HS-27A (cell line): ENCODE measurements around the gene ERC2.
"Not testable (repeated sequence)": the region's sequence is repeated elsewhere in the genome, so short reads cannot be mapped to it uniquely, and the experiment has no call there.

Experiments used
- DNase-seq: peaks from one replicate; pipeline ENCODE4 v3.0.0-alpha.2; 2012; ENCODE audit warnings: low read depth, missing footprints

ERC2 gene

DNA sequence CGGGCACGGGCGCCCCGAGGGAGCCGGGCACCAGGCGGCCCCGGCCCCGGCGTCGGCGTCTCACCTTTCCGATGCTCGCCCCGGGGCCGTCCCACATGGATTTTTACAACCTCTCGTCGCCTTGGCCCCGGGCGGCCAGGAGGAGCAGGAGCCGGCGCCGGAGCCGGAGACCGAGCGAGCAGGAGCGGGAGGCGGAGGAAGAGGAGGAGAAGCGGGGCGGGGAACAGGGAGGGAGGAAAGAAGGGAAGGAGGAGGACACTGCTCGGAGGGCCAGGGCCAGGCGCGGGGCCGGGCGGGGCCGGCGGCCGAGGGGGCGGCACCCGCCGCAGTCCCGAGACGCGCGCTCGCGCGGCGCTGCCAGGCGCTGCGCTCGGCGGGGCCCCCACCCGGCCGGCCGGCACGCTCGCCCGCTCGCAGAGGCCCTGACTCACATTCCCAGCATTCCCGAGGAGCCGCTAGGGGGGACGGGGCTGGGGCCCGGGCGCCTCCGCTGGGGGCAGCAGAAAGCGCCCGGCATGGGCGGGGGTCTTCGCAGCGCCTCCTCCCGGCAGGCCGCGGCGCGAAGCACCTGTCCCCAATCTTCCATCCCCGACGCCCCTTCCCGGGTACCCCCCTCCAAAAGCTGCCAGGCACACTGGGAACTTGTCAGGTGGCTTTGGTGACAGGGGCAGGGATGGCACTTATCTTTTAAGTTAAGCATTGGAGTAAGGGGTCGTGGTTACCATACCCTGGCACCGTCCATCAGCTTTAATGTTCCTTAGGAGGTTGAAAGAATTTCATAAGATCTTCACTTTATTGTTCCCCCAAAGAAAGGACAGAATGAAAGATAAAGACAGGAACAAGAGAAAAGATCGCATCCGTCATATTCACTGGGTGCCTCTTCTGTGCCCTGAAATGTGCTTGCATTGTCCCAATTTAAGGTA is at the start of gene ERC2:
ERC2 (minus strand) TSS at position 284 of the 923 bp plus-strand sequence.
- DNase-seq = no peak

DNA sequence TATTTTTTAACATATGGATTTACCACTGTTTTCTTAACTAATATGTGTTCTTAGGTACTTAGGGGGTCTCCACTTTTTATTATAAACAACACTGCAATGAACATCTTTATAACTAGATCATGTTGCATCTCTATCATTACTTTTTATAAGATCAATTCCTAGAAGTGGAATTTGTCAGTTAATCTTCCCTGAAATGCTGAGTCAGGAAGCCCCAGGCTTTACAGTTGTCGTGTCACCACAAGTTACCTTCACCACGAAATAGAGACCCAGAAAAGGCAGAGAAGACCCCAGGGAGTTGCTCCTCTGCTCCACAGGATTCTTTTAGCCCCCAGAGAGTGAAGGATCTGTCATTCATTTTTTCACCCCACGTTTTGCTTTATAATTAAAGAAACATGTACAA is 34.5 kb upstream of the ERC2 start:
- DNase-seq = no peak

DNA sequence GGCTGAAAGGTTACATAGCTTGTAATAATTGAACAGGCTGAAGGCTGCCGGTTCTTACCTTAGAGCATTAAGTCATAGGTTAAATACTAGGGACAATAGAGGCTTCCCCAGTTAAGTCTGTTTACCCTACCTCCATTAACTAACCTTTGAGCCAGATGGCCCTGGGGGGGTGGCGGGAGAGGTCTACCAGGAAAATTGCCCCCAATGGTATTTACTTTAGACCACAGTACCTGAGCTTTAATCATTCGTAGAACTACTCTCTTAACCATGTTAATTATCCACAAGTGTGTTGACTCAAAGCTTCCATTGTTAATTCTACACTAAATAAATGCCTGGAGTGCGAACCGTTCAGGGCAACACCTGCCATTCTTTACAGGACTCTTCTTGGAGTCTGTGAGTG is 28.1 kb upstream of the ERC2 start:
- not testable (repeated sequence) for DNase-seq

DNA sequence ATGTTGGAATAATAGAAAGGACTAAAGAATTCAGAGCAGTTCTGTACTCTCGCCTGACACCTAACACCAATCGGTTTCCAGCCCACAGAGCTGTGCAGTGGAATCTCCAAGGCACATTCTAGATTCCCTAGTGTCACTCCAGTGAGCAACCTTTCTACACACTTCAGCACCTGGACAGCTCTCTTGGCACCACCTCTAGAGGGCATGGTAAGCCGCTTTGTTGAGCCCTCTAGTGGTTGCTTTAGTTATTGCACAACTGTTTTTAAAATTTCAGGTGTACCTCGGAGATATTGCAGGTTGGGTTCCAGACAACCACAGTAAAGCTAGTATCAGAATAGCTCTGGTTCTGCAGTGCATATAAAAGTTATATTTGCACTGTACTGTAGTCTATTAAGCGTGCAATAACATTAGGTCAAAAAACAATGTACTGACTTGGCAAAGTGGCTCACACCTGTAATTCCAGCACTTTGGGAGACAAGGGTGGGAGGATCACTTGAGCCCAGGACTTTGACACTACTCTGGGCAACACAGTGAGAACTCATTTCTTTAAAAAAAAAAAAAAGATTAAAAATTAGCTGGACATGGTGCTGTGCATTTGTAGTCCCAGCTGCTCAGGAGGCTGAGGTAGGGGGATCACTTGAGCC is 26.5 kb upstream of the ERC2 start:
- peak; percentile 53 for DNase-seq

DNA sequence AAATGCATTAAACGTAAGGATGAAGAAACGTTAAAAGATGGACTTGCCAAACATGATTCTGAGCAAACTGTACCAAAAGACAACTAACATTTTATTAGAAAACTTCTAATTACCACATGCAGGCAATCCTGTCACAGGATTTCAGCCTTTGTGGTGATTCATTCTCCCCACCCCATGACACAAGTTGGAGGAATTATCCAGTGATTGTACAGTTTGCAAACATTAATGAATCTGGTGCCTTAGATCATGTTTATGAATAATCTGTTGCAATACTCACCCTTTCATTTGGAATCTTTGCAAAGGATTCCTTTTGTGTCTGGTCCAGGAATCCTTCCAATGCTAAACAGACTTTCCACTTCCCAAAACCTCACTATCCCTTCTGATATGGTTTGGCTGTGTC is 23.3 kb upstream of the ERC2 start:
- DNase-seq = no peak

DNA sequence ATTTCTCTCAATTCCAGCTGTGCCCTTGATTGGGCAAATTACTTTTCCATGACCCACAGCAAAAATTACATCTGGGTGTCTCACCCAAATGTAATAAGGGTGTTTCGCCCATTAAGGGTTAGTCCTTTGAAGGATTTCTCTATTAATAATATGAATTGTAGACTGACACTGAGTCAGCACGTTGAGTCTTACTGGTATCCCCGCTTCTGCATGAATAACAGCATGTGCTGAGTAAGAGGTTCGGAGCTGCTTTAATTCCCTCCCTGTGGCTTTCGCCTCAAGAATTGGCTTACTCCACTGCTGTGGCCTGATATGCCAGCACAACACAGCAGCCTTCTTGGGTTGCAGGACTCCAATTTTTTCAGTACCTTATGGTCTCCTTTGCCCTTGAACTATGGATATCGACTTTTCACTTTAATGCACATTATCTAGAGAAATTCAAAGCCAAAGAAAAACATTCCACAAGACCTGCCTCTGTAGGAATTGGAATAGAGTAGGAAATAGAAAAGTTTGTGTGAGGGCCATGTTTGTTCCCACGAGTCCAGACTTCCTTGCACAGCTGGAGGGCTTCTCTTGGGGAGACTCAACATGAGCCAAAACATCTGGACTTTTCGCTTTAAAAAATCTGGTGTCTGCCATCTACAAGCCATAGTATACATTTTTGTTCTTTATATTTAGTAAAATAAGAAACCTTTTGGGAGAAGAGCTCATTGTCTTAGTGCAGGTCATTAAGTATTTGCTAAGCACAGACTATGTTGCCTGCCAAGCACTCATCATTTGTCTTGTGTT is 20.7 kb upstream of the ERC2 start:
- no peak for DNase-seq

DNA sequence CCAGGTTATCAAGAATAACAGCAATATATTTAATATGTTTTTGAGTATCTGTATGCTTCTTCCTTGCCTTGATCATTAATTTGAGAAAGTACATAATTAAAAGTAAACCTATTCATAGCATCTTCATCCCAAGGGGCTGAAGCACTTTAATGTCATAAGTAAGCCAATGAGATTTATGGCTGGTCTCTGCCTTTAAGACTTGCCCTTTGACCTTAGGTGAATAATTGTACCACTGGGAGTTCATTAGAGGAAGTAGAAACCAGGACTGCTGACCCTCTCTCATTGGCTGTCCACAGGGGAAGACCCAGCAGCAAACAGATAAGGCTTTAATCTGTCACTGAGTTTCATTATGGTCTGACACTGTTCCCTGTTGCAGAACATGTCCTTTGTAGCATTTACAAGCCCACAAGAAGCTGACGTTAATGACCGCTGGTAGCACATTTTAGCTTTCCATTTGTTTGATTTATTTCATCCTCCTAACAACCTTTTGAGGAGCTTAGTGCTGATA is 16.3 kb upstream of the ERC2 start:
- no peak for DNase-seq

DNA sequence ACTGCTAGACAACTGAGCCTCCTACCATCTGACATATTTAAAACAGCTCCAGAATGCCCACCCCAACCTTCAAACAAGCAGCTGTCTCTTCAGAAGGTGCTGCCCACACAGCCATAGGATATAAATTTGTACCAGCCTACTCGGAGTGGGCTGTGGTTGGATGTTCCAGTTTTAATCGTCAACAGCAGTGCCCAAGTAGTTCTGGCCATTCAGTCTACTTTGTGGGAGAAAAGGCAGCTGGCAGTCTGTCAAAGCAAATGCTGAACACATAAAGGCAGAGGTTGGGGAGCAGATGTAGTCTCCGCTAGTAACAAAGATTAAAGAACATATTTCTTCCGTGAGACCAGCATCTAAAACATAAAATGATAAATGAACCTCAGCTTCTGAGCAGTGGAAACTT is 15.9 kb upstream of the ERC2 start:
- DNase-seq = no peak

DNA sequence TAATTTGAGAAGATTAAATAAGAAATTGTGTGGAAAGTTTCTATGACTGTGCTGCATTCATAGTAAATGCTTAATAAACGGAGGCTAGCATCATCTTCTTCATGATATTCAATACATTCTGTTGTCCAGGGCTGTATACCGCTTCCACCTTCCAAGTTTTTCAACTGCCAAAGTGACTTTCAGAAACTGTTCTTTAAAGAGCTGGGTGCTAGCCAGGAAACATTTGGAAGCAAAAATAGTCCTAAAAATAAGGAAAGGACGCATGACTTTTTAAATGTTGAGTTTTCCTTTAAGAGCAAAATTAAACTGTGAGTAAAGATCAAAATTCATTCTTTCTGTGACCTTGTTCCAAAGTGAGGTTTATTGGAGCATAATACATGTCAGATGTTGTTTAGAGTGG is 9.4 kb upstream of the ERC2 start:
- DNase-seq = no peak

DNA sequence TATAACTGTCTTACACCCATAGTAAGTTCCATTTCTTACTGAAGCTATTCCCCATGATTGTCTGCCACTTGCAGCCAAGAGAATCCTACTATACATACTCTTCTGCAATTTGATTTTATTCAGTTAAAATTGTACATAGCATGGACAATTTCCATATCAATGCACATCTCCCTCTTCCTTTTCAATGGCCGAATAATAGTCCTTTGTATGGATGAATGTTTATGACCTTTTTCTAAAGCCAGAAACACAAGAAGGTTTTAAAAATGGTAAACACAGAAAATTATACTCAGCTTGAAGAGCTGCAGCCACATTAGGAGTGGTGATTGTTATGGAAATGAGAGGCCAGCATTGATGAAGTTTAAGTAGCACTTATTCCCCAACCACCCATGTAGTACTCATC is 8.5 kb upstream of the ERC2 start:
- no peak for DNase-seq

DNA sequence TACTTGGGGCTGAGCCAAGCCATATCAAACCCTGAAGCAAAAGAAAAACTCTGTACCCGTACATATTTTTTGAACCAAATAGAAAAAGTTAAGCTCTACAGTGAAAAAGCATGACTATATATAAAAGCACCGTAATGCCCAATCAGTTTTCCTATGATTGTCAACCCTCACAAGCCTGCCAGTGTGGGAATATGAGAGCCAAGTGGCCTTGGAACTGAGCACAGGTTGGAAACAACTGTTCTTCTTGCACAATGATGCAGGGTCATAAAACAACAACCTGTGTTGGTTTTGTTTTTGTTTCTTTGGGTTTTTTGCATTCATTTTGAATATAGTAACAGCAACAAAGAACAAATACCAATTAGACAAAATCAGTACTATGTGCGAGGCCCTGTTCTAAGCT is 3.5 kb upstream of the ERC2 start:
- DNase-seq = no peak

DNA sequence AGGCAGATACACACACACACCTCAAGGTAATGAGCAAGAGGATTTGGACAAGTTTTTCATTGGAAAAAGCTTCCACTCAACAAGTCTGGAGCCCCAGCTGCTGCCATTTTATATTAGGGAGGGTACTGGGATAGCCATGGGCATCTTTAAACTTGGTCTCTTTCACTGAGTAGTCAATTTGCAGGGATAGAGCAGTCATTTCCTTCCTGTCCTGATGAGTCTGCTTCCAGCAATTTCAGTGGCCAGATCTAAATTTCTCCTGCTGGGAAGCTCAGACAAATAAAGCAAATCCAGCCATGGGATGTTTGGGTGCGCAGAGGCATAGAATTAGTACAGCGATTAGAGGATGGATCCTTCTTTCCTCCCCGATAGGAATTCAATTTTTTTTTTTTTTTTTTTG is 874 bp upstream of the ERC2 start:
- no peak for DNase-seq

DNA sequence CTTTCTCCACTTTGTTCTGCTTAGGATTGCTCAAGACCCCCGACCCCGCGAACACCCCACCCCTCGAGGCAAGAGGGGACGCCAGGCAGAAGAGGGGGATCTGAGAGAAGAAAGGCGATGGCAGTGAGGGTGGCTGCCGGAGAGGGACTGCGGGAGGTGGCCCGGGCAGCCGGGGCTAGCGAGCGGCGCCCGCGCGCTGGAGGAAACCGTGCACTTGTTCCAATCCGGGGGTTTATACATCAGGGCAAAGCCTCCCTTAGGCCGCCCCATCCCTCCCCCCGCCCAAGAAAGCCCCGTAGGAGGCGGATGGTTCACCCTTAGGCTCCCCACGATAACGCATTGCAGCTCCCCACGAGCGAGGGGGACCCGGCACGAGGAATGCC is 475 bp downstream of the ERC2 start:
- no peak for DNase-seq

DNA sequence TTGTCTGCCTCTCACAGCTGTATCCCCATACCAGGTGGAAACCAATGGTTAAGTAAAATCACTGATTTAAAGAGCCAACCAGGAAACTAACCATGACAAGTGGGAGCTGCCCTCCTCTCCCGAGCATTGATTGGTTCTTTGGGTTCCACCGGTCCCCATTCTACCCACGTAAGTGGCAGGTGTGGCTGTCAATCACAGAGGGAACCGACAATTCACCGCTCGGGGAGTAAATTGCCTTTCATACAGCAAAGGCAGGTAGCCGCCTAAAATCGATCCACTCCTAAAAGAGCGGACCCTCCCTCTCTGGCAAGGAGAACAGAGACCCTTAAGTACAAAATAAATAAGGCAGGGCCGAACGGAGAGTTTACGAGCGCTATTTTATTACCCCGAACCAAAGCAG is 1.2 kb downstream of the ERC2 start:
- DNase-seq = no peak

DNA sequence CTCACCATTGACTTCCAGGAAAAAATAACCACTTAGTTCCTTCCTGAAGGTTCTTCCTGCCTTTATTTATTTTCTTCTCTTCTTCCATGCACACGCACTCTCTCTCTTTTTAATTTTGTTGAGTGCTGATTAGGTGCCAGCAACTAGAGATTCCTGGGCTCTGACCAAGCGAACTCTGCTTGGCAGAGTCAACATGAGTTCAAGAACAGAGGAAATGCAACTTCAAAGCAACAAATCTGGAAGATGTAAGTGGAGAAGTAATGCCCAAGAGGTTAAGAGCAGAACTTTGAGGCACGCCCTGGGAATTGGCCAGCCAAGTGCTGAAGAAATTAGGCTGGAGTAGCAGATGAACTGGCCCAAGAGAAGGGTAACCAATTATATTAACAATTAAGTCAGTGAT is 8.5 kb downstream of the ERC2 start:
- DNase-seq = no peak

DNA sequence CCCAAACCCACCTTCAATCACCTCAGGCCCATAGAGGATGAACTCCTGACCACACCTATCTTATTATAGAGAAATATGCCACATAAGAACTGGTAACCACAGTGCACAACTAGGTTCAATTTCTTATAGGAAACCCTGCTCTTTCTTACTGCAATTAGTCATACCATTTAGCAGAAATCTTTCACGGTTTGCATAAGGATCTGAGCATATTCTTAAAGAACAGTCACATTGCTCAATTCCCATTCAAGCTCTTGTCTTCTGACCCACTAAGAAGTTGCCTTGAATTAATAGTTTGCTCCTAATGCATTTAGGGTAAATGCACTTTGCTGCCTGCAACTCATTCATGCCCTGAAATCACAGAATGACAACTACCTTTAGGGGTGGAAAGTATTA is 9.2 kb downstream of the ERC2 start:
- no peak for DNase-seq

DNA sequence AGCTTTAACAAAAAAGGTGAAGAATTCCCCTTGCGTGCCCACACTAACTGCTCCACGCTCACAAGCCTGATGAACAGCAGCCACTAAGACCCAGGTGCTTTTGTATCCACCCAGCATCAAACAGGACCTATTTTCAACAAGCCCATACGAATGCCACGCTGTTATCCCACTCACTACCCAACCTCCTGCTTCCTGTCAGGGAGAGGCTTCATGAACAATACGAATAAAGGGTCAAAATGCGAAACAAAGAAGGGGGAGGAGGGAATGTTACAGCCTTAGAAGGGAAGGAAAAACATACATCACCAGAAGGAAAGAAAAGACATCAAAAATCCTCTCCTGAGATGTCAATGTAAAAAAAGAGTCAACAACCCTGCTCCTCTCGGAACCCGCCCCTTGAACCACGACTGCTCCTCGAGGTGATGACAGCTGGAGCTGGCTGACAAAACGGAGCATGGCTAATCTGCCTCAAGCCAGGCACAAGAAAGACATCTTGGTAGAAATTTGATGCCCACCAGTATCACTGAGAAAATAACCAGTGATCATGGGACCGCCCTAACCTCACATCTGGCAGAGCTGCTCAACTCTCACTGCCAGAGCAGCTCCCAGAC is 9.7 kb downstream of the ERC2 start:
- DNase-seq = no peak

DNA sequence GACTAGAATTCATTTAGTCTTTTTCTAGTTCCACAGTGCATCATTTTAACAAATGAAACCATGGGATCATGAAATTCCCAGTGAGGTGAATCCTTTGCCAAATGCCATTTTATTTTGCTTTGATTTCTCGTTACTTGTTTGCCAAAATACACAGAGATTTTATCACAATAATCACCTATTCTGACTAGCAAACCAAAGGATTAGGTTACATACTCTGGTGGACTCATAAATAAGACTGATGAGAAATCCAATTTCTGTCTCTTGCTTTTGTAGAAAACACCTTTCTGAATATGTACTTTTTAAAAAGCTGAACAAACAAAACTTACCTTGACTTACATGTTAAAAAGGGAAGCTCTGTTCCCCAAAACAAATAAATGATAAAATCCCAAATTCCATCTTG is 12.2 kb downstream of the ERC2 start:
- DNase-seq = no peak

DNA sequence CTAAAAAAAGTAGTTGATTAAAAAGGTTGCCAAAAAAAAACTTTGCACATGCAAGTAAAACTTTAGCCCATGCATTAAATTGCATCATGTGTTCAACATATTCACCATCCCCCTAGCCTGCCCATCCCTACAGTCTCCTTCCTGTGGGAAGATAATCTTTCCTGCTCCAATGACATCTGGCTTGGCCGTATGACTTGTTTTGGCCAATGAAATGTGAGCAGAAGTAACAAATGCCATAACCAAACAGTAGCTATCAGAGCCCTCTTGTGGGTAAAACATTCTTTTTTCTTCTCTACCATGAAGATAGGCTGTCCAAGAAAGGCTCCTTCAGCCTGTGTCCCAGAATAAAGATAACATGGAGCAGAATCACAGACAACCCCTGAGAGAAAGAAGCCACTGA is 15.3 kb downstream of the ERC2 start:
- DNase-seq = no peak

DNA sequence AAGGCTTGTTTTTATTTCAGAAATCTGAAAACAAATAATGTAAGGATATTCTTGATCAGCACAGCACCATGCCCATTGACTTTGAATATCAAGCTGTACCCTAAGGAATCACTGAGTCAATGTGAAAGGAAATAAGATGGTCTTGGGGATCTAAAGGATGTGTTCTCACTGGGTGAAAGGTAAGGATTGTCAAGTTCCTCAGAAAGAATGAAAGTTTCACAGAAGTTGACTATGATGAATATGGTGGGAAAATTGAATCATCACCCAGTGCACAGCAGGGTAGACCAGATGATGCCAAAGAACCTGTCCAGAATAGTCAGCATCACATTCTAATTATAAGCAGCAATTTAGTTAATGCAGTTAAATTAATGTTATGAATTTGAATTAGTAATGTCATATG is 16.2 kb downstream of the ERC2 start:
- no peak for DNase-seq

DNA sequence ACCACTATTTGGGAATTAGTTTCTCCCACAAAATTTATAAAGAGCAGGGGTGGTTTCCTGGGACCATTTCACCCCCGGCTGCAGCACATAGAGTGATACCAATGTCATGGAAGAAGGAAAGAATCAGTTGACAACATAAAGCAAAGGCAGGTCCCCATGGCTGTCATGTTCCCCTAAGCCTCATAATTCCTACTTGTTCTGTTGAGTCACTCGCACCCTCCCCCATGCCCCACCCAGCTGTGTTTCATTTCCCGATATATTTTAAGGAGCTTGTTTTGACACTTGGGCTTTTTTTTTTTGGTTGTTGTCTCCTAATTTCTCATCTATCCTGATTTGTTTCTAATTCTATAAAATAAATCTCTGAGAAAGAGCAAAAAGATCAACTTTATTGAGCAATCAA is 24.9 kb downstream of the ERC2 start:
- DNase-seq = no peak

DNA sequence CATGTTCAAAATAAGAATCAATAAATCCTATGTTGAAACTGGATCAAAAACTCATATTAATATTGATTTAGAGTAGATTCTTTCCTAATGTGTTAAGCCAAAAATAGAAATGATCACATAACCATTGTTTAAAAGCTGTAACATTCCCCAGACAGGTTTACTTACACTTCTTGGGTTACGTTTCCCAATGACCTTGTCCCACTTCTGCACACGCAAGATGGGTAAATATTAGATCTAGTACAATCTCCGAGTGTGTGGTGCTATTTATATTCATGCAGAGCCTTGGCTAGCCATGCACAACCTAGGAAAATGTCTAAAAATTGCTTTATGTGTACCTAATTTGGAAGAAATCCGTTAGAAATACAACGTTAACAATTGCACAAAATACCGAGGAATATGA is 39.6 kb downstream of the ERC2 start:
- DNase-seq = no peak
